AG04450 (cell line): ENCODE results near the gene DNAH1. TPM values are rescaled to one million over a fixed set of nuclear protein-coding genes. Genes with fewer than 3 reads are reported as not detected.

Experiments used
- CTCF ChIA-PET: fragments of 300-600, 350-600 bp; formaldehyde crosslinking; extraction: SDS; loops from one replicate; lab custom pipeline; 2022; ENCODE audit warnings: antibody characterized with exemption, inconsistent platforms; lab: Charles Lee
- POLR2A ChIA-PET: fragments of 350-600 bp; formaldehyde crosslinking; extraction: SDS; loops from one replicate; lab custom pipeline; 2021; ENCODE audit warnings: antibody characterized with exemption, inconsistent platforms; lab: Yijun Ruan, JAX
- DNase-seq: peaks from one replicate; pipeline ENCODE4 v3.0.0-alpha.2; 2011; ENCODE audit warnings: low read depth, low spot score
- H3K27ac ChIP-seq: one replicate; pipeline ENCODE4 v1.5.1; 2012; ENCODE audit warnings: low read depth, low read length, control low read depth
- H3K27me3 ChIP-seq: one replicate; pipeline ENCODE4 v1.6.0; 2012; ENCODE audit warnings: low read length; ENCODE audit not compliant: control insufficient read depth, insufficient read depth
- H3K4me3 ChIP-seq: 2 replicates; pipeline ENCODE4 v1.5.1; 2011; ENCODE audit warnings: mild to moderate bottlenecking, low read depth, low read length, control low read depth
- H3K9me3 ChIP-seq: 2 replicates; pipeline ENCODE4 v1.5.1; 2012; ENCODE audit warnings: low read length; ENCODE audit not compliant: control insufficient read depth, insufficient read depth
- polyA plus RNA-seq: library from polyadenylated mRNA; depleted of rRNA; stranded (reverse); fragments of >200 nt; gene quantifications from 2 replicates; pipeline ENCODE4 v1.2.3, GENCODE V29; 2011
- TF ChIP-seq, protein P1 (sequence below): IDR thresholded peaks from 2 replicates; pipeline ENCODE4 v1.5.1; 2011; ENCODE audit warnings: low read depth, low read length, control low read depth, inconsistent platforms

Gene DNAH1
- polyA plus RNA-seq, 1 experiment, result 1.4 TPM

DNA sequence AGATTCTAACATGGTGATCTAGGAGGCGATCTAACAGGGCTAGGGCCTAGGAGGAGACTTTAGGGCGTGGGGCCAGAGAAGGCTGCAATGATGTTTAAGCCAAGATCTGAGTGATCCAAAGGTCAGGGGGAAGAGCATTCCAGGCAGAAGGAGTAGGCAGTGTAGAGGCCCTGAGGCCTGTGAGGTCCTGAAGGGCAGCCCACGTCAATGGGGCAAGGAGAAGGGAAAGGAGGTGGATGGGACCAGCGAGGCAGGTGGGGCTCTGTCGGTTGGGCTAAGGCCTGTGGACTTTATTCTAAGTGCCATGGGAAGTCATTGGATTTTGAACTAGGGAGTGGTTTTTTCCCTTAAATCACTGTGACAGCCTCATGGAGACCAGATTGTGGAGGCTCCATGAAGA lies 10.2 kb upstream of the DNAH1 start:
- Histone ChIP-seq H3K27ac (no peak overlapping the region), H3K4me3 (no peak overlapping the region), H3K27me3 (peaks cover 3% of the 10 kb centered on the region), H3K9me3 (no peaks in the 10 kb centered on the region)
- ChIA-PET POLR2A (no interaction called here), CTCF (no interaction called here)
- DNase-seq, result no peak
- TF ChIP-seq, protein P1, sequence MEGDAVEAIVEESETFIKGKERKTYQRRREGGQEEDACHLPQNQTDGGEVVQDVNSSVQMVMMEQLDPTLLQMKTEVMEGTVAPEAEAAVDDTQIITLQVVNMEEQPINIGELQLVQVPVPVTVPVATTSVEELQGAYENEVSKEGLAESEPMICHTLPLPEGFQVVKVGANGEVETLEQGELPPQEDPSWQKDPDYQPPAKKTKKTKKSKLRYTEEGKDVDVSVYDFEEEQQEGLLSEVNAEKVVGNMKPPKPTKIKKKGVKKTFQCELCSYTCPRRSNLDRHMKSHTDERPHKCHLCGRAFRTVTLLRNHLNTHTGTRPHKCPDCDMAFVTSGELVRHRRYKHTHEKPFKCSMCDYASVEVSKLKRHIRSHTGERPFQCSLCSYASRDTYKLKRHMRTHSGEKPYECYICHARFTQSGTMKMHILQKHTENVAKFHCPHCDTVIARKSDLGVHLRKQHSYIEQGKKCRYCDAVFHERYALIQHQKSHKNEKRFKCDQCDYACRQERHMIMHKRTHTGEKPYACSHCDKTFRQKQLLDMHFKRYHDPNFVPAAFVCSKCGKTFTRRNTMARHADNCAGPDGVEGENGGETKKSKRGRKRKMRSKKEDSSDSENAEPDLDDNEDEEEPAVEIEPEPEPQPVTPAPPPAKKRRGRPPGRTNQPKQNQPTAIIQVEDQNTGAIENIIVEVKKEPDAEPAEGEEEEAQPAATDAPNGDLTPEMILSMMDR, result no peak

DNA sequence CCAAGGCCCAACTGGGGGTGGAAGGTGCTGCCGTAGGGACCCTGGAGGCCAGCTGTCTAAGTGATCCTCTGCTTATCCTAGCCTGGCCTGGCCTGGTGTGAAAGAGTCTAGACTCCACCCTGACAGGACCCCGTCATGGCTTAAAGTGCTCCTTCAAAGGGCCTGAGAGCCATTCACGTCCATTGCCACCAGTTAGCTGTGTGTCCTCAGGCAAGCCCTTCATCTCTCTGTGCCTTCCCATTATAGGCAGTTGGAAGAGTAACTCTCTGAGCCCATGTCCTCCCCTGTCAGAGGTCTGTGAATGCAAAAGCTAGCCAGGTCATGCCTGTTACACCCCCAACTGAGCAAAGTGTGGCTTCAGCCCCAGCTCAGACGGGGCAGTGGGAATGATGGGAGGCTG lies 9.1 kb upstream of the DNAH1 start:
- TF ChIP-seq, protein P1, result no peak
- CTCF ChIA-PET, result interaction anchor here (1.0 kb wide), 1 partner anchor 13 kb away, joined by 3 read pairs; no protein-coding TSS in a partner anchor
- Histone ChIP-seq H3K4me3 (no peak overlapping the region), H3K27me3 (peaks cover 3% of the 10 kb centered on the region), H3K9me3 (no peaks in the 10 kb centered on the region), H3K27ac (no peak overlapping the region)
- DNase-seq, result no peak
- POLR2A ChIA-PET, result no interaction called here

DNA sequence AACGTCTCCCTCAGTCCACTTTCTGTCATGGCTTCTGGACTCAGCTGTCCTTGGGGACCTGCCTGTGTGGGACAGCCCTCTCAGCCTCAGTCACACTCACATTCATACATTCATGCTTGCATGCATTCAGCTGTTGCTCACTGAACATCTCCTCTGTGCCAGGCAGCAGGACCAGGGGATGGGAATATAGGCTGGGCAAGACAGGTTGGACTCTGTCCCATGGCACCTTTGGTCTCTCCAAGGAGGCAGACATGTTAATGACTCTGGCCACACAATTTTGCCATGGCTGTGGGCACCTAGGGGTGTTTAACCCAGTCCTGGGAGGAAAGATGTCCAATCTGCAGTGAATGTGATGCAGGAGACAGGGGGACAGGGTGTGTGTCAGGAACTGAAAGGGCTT lies 7.8 kb upstream of the DNAH1 start:
- ChIA-PET POLR2A (no interaction called here), CTCF (interaction anchor here (1.0 kb wide), 1 partner anchor 14 kb away, joined by 3 read pairs; no protein-coding TSS in a partner anchor)
- H3K27ac ChIP-seq, result no peak overlapping the region

DNA sequence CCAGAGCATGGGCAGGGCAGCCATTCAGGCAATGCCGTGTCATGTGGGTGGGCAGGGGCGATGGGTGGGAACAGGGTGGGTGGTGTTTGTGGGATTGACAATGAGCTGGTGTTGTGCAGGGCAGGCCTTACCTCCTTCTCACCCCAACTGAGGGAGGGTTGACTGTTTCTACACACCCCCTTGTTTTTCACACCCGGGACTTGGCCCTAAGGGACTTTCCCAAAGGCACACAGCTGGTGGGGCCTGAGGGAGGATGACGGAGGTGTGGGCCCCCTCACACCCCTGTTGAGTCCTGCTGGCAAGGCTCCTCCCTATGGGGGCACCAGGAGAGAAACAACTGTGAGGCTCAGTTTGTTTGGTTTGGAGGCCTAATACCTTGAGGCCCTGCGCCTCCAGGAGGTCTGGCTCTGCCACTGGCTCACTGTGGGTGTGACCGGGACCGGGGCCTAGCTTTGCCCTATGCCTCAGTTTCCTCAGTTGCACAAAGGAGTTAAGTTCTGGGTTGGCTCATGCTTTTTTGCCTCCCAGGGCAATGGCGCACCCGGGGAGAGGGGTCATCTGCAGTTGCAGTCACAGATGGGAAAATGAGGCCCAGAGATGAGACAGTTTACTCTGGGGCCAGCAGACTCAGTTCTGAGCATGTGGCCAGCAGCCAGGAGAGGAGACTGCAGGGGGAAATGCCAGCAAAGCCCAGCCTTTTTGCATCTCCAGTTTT lies 5.1 kb upstream of the DNAH1 start:
- H3K9me3 ChIP-seq, result no peaks in the 10 kb centered on the region
- no peak overlapping the region for H3K27ac ChIP-seq
- CTCF ChIA-PET, result interaction anchor here (0.6 kb wide), 1 partner anchor 28 kb away, joined by 4 read pairs; no protein-coding TSS in a partner anchor
- TF ChIP-seq, protein P1, result no peak
- POLR2A ChIA-PET, result no interaction called here
- DNase-seq, result no peak
- no peak overlapping the region for H3K4me3 ChIP-seq
- peaks cover 3% of the 10 kb centered on the region for H3K27me3 ChIP-seq

More for the DNA sequence above, 7.8 kb upstream of the DNAH1 start:
- no peak overlapping the region for H3K4me3 ChIP-seq
- TF ChIP-seq, protein P1, result no peak
- peaks cover 3% of the 10 kb centered on the region for H3K27me3 ChIP-seq
- no peaks in the 10 kb centered on the region for H3K9me3 ChIP-seq
- no peak for DNase-seq

DNA sequence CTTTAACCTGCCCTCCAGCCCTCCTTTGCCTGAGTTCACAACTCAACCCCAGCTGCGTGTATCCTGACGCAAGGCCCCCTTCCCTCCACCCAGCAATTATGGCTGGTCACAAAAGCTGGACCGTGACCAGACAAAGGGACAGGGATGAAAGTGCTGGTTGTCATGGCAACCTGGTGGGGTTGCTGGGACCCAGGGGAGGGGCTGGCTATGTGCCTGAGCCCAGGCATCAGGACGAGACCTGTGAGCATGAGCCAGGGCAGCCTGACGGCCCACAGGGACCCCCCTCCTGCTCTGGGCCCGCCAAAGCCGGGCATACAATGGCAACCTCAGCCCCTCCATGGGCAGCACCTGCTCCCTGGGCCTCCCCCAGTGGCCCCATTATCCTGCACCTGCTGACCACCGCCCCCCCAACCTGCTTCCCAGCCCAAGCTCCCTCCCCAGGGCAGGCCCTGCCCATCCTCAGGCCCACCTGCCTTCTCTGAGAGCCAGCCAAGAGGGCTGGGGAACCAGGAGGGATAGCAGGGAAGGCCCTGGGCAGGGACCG lies 4.5 kb upstream of the DNAH1 start:
- DNase-seq, result no peak
- CTCF ChIA-PET, result no interaction called here
- Histone ChIP-seq H3K27ac (no peak overlapping the region), H3K9me3 (no peaks in the 10 kb centered on the region), H3K4me3 (no peak overlapping the region), H3K27me3 (peaks cover 3% of the 10 kb centered on the region)
- POLR2A ChIA-PET, result no interaction called here
- TF ChIP-seq, protein P1, result no peak
